ENCODE data around the gene LRP5.

GRCh38 chr11:68412593-68413475 lies 100.4 kb downstream of the LRP5 start:
- TF ChIP-seq, protein P1, sequence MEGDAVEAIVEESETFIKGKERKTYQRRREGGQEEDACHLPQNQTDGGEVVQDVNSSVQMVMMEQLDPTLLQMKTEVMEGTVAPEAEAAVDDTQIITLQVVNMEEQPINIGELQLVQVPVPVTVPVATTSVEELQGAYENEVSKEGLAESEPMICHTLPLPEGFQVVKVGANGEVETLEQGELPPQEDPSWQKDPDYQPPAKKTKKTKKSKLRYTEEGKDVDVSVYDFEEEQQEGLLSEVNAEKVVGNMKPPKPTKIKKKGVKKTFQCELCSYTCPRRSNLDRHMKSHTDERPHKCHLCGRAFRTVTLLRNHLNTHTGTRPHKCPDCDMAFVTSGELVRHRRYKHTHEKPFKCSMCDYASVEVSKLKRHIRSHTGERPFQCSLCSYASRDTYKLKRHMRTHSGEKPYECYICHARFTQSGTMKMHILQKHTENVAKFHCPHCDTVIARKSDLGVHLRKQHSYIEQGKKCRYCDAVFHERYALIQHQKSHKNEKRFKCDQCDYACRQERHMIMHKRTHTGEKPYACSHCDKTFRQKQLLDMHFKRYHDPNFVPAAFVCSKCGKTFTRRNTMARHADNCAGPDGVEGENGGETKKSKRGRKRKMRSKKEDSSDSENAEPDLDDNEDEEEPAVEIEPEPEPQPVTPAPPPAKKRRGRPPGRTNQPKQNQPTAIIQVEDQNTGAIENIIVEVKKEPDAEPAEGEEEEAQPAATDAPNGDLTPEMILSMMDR (IDR thresholded peaks at IDR 0.05; ENCODE audit: low read depth, low read length, poor library complexity, severe bottlenecking) = no peak
- TF ChIP-seq EZH2phosphoT487 (IDR thresholded peaks at IDR 0.05; ENCODE audit: borderline replicate concordance, low read length) = no peak
